Duodenal mucosa (tissue), 2 donors: ENCODE measurements around the gene GSG1.

Experiments used
- H3K27ac ChIP-seq: one replicate; pipeline ENCODE4 v1.7.0; 2013; ENCODE audit warnings: low read depth, low read length
- H3K27me3 ChIP-seq, 2 donors: one replicate each; pipeline ENCODE4 v1.7.0; 2013; ENCODE audit warnings: low read length in 2 of 2, control low read depth in 1 of 2; ENCODE audit not compliant: insufficient read depth in 2 of 2, control insufficient read depth in 1 of 2
- H3K36me3 ChIP-seq, 2 donors: one replicate each; pipeline ENCODE4 v1.7.0; 2013; ENCODE audit warnings: low read length in 2 of 2, control low read depth in 1 of 2; ENCODE audit not compliant: insufficient read depth in 2 of 2, control insufficient read depth in 1 of 2
- H3K4me1 ChIP-seq, 2 donors: one replicate each; pipeline ENCODE4 v1.7.0; 2013; ENCODE audit warnings: low read length in 2 of 2, control low read depth in 1 of 2; ENCODE audit not compliant: insufficient read depth in 2 of 2, control insufficient read depth in 1 of 2
- H3K4me3 ChIP-seq, 2 donors: one replicate each; pipeline ENCODE4 v1.7.0; 2013; ENCODE audit warnings: low read length in 2 of 2, low read depth in 1 of 2
- H3K9ac ChIP-seq, 2 donors: one replicate each; pipeline ENCODE4 v1.7.0; 2013; ENCODE audit warnings: low read length in 2 of 2, low read depth in 1 of 2
- H3K9me3 ChIP-seq, 2 donors: one replicate each; pipeline ENCODE4 v1.7.0; 2013; ENCODE audit warnings: low read length in 2 of 2, control low read depth in 1 of 2; ENCODE audit not compliant: control insufficient read depth in 1 of 2

The GSG1 gene

DNA sequence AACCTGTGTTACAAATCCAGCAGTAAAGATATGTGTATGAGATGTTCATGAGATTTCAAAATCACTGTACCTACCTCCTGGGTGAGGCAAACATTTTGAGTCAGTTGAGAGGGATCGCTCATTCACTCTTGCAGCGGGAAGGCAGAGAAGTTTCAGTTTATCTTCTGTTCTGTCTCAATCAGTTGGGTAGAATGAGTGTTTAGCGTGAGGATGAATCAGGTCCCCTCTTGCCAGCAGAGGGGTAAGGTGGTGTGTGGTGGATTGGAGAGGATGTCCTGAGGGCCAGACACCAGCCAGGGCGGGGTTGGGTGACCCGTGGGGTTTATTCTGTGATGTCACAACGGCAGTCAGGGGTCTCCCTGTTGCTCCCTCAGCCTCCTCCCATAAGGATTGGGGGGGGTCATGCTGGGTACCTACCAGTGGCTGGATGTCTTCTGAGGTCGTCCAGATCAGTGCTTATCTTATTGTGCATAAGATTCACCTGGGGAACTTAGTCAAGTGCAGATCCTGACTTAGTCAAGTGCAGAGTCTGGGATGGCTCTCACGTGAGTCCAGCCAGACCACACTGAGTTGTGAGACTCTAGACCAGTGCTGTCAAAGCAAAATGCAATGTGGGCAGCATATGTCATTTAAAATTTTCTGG, at the start of gene GSG1:
TSS of gene GSG1 (minus strand) at position 277 of the 643 bp plus-strand sequence. CDS start at position 122, 155 bp downstream.
- no peaks in the 10 kb centered on the region for H3K9me3 ChIP-seq
- H3K4me1 ChIP-seq, result peaks cover 28 to 31% of the 10 kb centered on the region in 2 donors
- H3K36me3 ChIP-seq, result no peaks in the 10 kb centered on the region
- H3K4me3 ChIP-seq, result no peak within 1 kb of the TSS
- H3K27ac ChIP-seq, result no peak within 1 kb of the TSS
- no peaks in the 10 kb centered on the region for H3K27me3 ChIP-seq
- H3K9ac ChIP-seq, result no peak within 1 kb of the TSS

DNA sequence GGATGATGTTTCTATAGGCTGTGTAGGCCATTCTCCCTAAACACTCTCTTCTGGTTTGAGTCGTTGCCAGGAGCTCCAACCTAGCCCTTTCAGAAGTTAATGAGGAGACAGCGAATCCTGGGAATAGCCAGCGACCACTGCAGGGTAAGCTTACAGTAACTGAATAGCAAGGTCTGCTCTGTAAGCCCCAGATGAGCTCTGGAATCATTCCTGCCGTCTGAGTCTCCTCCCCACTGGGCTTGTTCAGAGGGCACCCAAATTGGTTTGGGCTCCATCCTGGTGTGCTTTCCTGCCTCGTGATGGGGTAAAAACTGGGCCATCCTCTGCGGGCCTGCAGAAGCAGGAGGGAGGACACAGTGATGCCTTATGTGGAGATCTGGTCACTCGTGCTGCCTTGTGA, 49.7 kb upstream of the GSG1 start:
- Histone ChIP-seq H3K9me3 (no peaks in the 10 kb centered on the region), H3K4me1 (peaks cover 0 to under 1% of the 10 kb centered on the region in 2 donors), H3K4me3 (no peak overlapping the region), H3K9ac (no peak overlapping the region), H3K27ac (no peak overlapping the region), H3K36me3 (no peaks in the 10 kb centered on the region), H3K27me3 (no peaks in the 10 kb centered on the region)

DNA sequence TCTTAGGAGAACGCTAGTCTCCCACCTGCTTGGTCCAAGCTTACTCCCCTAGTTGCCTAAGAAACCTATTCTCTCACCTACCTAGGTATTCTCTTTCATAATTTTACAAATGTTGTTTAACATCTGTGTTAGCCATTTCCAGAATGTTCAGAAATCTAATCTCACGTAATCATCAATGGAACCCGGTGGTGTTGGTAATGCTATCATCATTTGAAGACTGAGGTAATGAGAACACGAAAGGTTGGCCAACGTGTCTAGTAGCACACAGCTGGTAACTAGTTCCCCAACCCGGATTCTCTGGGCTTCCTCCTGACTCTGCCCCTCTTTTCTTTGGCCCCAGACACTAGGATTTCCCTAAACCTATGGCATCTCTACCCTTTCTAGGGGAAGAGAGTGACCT, 49.3 kb upstream of the GSG1 start:
- H3K27ac ChIP-seq, result no peak overlapping the region
- no peaks in the 10 kb centered on the region for H3K36me3 ChIP-seq
- H3K4me1 ChIP-seq, result peaks cover 0 to 3% of the 10 kb centered on the region in 2 donors
- H3K9ac ChIP-seq, result no peak overlapping the region
- no peaks in the 10 kb centered on the region for H3K9me3 ChIP-seq
- no peaks in the 10 kb centered on the region for H3K27me3 ChIP-seq
- H3K4me3 ChIP-seq, result no peak overlapping the region

DNA sequence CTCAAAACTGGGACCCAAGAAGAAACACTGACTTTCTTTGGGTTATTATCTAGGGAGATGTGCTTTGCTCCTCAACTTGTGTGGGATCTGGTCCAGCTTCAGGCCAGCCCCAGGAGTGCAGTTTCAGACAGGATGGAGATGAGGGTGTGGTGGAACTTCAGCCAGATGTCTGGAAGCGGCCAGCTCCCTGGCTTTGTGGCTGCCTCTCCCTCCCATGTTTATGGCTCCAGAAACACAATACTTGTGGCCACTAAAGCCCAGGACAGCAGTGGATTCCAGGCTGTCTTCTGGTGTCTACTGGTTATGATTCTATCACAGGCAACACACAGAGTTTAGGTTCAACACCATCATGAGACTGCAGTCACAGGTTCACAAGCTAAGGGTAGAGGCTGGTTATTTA, 48.8 kb upstream of the GSG1 start:
- H3K9ac ChIP-seq, result no peak overlapping the region
- no peaks in the 10 kb centered on the region for H3K36me3 ChIP-seq
- peaks cover 0 to 3% of the 10 kb centered on the region in 2 donors for H3K4me1 ChIP-seq
- no peak overlapping the region for H3K4me3 ChIP-seq
- H3K27ac ChIP-seq, result no peak overlapping the region
- H3K9me3 ChIP-seq, result no peaks in the 10 kb centered on the region
- no peaks in the 10 kb centered on the region for H3K27me3 ChIP-seq

DNA sequence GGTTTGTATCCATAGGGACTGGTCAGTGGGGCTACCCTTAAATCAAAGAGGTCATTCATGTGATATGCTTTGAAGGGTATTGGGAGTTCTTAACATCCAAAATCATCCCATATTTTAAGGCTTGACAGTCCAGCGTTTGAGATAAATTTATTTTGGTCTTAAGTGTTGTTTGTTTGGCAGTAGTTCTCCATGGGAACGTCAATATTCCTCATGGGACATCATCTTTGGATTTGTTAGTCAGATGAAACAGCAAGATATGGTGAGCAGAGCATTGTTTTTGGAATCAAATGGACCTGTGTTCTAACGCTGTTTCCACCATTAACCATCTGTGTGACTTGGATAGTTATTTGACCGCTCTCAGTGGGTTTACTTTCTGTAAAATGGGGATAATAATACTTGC, 45.9 kb upstream of the GSG1 start:
- Histone ChIP-seq H3K9ac (no peak overlapping the region), H3K27me3 (no peaks in the 10 kb centered on the region), H3K4me3 (no peak overlapping the region), H3K27ac (no peak overlapping the region), H3K9me3 (no peaks in the 10 kb centered on the region), H3K36me3 (no peaks in the 10 kb centered on the region), H3K4me1 (peaks cover under 1 to 8% of the 10 kb centered on the region in 2 donors)

DNA sequence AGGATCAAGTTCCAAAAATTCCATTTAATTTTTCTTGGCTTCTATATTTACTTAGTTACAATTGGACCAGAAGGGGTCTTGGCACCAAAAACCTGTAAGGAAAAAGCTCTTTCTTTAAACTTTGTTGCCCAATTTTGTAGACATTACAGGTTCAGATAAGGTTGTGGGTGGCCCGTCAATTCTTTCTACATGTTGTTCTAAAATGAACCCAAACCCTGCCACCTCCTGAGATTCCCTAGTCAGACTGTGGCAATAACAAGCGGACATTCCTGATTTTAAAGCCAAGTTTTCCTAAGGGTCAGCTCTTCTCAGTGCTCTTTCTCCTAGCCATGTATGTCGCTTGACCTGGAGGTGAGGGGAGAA, 45.0 kb upstream of the GSG1 start:
- Histone ChIP-seq H3K4me1 (peaks cover 3 to 10% of the 10 kb centered on the region in 2 donors), H3K27me3 (no peaks in the 10 kb centered on the region), H3K9ac (no peak overlapping the region), H3K4me3 (no peak overlapping the region), H3K27ac (no peak overlapping the region), H3K9me3 (no peaks in the 10 kb centered on the region), H3K36me3 (no peaks in the 10 kb centered on the region)

DNA sequence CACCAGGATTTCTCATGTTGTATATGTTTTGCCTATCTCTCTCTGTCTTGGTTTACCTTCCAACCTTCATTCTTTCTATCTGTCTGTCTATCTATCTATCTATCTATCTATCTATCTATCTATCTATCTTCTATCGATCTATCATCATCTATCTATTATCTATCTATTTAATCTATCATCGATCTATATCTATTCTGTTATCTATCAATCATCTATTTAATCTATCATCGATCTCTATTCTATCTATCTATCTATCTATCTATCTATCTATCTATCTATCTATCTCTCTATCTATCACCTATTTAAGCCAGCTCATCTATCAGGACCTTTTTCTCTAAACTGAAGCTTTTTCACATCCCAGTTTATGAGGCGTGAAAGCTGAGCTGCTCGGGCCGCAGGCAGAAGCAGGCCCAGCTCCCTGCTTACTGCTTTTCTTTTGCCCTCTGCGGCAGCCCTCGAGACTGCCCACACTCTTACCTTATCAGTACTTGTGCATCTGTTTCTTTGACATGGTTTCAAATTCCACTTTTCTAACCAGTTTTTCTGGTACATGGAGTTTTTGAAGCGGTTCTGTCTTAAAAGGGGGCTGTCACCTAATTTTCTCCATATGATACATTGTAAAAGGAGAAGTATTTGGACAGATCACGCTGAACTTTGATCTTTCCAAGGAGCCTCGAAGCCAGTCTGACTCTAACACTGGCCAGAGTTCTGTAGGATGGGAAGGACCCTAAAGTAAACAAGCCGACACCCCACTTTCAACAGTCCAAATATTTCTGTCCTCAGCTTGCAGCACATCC, 44.4 kb upstream of the GSG1 start:
- no peak overlapping the region for H3K27ac ChIP-seq
- no peaks in the 10 kb centered on the region for H3K36me3 ChIP-seq
- H3K9ac ChIP-seq, result no peak overlapping the region
- H3K9me3 ChIP-seq, result no peaks in the 10 kb centered on the region
- H3K27me3 ChIP-seq, result no peaks in the 10 kb centered on the region
- no peak overlapping the region for H3K4me3 ChIP-seq
- peaks cover 3 to 10% of the 10 kb centered on the region in 2 donors for H3K4me1 ChIP-seq

DNA sequence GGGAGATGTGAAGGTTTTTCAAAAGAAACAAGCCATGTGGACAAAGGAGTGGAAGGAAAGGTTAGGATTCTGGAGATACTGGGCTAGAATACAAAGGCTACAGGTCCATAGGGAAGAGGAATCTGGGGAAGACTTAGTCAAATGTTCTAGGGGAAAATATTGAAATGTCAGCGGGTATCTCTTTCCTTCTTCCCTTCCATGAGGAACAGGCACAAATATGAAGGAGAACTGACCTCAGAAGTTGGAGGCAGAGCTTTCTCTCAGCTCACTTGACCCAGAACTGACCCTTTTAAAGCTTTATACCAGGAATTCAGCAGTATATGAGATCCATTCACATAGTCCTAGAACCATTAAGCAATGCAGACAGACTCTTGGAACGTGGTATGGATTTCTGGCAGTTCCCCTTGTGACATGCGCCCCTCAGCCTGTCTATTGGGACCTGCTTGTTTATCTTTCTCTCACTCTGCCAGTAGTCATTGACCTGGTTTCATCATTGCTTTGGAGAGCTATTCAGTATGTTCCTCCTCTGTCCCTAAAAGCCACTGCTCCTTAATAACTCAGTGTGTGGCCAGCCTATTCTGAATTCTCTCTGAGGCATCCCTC, 43.0 kb upstream of the GSG1 start:
- H3K4me3 ChIP-seq, result no peak overlapping the region

DNA sequence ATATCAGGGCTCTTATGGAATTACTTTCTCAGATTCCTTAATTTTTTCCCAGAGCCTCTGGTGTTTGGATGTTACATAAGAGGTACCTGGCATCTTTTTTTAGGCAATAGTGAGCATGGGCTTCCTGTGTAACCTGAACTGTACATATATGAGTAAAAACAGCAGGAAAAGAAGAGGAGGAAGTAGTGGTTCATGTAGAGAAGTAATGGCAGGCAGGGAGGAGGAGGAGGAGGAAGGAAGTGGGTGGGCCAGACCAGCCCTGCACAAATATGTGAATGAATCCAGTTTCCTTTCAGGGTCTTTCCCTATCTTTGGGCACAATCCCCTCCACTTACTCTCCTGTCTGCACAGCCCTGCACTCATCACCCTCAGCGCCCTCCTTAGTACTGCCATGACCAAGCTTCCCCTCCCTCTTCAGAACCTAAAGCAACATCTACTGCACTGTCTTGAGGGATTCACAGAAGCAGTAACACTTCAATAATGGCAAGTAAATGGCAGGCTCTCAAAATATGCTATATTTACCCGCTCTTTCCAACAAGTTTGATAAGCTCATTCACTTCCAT, 40.9 kb upstream of the GSG1 start:
- Histone ChIP-seq H3K4me3 (no peak overlapping the region), H3K9me3 (no peaks in the 10 kb centered on the region), H3K27ac (no peak overlapping the region), H3K27me3 (no peaks in the 10 kb centered on the region), H3K4me1 (peaks cover 3 to 10% of the 10 kb centered on the region in 2 donors), H3K9ac (no peak overlapping the region), H3K36me3 (no peaks in the 10 kb centered on the region)

More for the DNA sequence above, 43.0 kb upstream of the GSG1 start:
- no peak overlapping the region for H3K27ac ChIP-seq
- peaks cover 3 to 10% of the 10 kb centered on the region in 2 donors for H3K4me1 ChIP-seq
- H3K9ac ChIP-seq, result no peak overlapping the region
- H3K9me3 ChIP-seq, result no peaks in the 10 kb centered on the region
- H3K27me3 ChIP-seq, result no peaks in the 10 kb centered on the region
- no peaks in the 10 kb centered on the region for H3K36me3 ChIP-seq

DNA sequence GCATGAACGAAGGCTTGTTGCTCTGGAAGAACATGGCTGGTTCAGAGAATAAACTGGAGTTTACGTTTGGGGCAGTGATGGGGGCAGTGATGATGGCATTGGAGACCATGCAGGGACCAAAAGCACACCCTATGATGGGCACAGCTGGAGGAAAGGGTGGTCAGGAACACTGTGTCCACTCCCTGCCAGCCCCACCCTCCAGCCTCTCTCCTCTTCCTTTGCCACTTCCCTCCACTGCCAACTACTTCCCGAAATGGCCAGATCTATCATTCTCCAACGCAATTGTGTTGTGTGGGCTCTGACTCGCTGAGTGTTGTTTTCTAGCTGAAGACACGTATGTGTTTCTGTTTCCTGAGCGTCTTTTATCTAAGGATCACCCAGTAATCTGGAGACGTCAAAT, 39.3 kb upstream of the GSG1 start:
- Histone ChIP-seq H3K9ac (no peak overlapping the region), H3K27me3 (no peaks in the 10 kb centered on the region), H3K9me3 (no peaks in the 10 kb centered on the region), H3K4me1 (peaks cover 3 to 7% of the 10 kb centered on the region in 2 donors), H3K4me3 (no peak overlapping the region), H3K36me3 (no peaks in the 10 kb centered on the region), H3K27ac (no peak overlapping the region)
